Stimulated activated CD4-positive, alpha-beta T cell treated with anti-CD3 and anti-CD28 coated beads, Interleukin-12 subunit alpha, Interleukin-12 subunit beta, amount 100 ng/mL, for 24 hours (primary cell): ENCODE data around the gene COL8A1.

Experiments used
- DNase-seq, 2 experiments: peaks; one replicate each; pipeline ENCODE4 v3.0.0-alpha.2; 2020; ENCODE audit warnings: low read depth in 2 of 2

The COL8A1 gene

DNA sequence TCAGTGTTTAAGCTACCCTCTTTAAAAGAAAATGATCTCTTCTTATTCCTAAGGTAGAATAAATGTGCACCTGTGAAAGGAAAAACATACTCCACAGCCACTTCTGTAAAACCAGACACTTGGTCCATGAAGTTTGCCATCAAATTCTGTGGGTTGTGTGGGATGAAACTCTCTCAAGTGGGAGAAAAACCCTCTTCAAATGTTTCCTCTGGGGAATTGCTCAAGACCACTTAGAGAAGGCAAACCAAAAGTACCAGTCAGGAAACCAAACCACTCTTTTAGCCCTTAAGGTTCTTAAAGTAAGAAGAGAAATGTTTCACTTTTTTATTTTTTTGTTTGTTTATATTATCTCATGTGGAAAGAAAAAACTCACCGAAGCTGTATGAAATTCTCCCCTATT is 1.2 kb downstream of the COL8A1 start:
- DNase-seq = no peak

GRCh38 chr3:99640214-99640851 is 1.9 kb downstream of the COL8A1 start:
- DNase-seq = no peak

GRCh38 chr3:99641480-99641879 is 3.1 kb downstream of the COL8A1 start:
- DNase-seq = no peak

GRCh38 chr3:99641982-99642381 is 3.6 kb downstream of the COL8A1 start:
- no peak for DNase-seq

DNA sequence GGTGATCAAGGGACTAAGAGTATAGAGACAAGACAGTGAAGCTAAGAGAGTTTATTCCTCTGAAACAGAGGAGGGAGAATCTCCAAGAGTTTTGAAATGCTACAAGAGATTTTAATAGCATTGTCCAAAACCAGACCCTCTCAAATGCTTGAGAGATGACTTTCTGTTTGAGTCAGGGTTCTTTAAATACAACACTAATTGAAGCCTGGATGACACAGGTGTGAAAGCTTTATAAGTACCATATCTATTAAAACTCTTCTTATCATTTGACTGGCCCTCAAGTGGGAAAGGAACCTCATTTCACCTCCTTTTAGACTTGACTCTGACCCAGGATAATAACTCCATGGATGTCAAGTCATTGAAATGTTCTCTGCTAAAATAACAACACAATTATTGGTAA is 5.6 kb downstream of the COL8A1 start:
- no peak for DNase-seq

- no peak for DNase-seq
Measured at GRCh38 chr3:99644746-99645145, 6.4 kb downstream of the COL8A1 start.

DNA sequence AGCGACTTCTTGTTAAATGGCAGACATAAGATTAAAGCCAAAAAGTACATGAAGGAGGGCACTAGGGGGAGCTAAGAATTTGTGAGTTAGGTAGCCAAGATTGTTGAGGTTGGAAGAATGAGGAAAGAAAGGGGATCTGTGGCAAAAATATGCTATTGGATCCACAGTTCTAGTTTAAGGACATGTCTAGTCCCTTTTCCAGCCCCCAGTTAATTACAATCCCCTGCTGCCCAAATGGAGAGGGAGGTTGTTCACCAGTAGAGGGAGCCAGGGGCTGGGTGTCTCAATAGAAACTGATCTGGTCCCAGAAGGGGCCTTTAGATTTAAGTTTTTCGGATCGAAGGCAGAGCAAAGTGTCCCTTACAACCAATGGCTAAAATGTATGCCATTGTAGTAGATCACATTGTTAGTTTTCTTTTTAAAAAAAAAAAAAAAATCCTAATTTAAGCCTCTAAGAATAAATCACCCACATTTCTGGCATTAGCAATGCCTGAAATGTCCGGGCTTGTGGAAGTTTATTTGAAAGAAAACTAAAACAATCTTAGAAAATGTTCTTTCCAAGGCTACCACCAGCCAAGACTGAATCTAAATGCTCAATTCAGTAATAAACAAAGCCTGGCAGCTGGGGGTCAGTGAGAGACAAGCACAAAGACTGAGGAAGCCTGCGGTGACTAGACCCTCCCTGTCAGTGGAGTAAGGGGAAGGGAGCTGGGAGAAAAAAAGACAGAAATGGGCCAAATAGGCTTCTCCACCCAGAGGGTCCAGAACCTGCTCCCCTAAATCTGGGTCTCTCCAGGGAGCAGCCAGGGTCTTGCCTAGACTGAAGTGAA is 7.1 kb downstream of the COL8A1 start:
- DNase-seq = no peak

DNA sequence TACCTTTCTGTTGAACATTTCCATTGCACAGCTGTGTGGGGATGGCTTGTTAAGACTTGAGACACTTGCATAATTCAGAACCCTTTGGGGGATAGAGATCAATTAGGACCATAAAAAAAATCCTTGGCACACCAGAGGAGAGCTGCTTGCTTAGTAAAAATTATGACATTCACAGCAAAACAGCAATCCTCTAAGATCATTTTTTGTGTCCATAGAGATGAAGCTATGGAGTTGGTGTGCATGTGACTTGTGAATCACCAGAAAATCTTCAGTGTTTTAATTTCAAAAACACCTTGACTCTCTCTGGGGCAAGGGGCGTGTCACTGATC is 7.7 kb downstream of the COL8A1 start:
- no peak for DNase-seq

GRCh38 chr3:99647081-99647480 is 8.7 kb downstream of the COL8A1 start:
- no peak for DNase-seq

DNA sequence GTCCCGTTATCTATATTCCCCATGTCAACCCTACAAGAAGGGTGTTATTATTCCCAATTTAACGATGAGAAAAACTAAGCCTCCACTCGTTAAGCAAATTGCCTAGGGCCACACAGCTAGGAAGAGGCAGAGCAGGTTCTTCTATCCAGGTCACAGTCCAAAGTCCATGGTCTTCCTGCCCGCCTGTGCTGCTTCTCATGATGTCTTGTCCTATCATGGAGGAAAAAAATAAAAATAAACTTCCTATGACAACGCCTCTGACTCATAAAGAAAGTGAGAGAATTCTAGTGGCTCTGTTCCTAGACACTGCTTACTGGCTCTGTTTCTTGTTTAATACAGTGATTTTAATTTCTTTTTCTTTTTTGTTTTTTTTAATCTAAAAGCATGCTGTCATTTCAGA is 9.7 kb downstream of the COL8A1 start:
- no peak for DNase-seq

- no peak for DNase-seq
Measured at GRCh38 chr3:99648516-99648915, 10.1 kb downstream of the COL8A1 start.

GRCh38 chr3:99651531-99651930 is 13.1 kb downstream of the COL8A1 start:
- no peak for DNase-seq

DNA sequence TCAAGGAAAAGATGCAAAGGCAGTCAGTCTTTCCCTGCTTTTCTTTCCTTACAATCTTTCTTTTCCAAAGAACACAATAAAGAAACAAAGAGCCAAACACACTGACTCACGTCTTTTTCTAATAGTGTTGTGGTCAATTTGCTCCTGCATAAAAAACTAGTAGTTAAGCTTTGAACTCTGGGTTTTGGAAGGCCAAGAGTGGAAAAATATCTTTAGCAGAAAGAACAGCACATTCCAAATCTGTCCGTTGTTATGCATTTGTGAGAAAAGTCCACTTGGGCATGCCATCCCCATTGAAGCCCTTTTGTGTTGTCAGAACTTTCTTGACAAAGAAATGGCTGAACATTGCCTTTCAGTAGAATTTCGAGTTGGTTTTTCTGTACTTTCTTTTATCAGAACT is 18.2 kb downstream of the COL8A1 start:
- no peak for DNase-seq

DNA sequence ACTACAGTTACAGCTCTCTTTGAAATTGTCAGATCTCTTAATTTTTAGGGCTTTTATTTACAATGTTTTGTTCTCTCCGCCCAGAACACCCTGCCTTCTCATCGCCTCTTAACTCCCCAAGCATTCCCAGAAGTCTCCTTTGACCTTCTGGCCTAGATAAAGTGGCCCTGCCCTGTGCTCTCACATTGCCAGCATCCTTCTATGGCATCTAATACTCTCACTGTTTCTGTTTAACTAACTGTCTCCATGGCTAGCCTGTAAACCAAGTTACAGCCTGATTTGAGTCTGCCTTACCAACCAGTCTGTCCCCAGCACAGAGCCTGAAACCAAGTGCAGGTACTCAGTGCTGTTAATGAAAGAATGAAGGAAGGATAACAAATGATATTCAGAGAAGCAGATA is 19.9 kb downstream of the COL8A1 start:
- DNase-seq = no peak

DNA sequence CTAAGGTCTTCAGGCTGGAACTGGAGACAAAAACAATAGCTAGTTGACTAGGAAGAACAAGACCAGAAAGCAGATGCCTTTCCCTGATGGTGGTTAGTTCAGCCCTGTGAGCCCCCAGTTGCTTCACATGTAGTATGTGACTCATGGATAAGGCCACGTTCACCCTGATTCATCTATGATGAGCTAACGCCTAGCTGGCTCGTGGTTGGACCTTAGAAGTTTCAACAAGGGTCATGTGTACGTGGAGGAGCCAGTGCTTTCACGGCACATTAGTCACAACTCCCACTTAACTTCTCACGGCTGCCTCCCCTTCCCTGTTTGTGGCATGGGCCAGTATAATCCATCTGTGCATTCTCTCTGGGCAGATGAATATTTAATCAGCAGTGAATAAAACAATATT is 20.6 kb downstream of the COL8A1 start:
- no peak for DNase-seq

- no peak for DNase-seq
Measured at GRCh38 chr3:99659951-99660350, 21.6 kb downstream of the COL8A1 start.

DNA sequence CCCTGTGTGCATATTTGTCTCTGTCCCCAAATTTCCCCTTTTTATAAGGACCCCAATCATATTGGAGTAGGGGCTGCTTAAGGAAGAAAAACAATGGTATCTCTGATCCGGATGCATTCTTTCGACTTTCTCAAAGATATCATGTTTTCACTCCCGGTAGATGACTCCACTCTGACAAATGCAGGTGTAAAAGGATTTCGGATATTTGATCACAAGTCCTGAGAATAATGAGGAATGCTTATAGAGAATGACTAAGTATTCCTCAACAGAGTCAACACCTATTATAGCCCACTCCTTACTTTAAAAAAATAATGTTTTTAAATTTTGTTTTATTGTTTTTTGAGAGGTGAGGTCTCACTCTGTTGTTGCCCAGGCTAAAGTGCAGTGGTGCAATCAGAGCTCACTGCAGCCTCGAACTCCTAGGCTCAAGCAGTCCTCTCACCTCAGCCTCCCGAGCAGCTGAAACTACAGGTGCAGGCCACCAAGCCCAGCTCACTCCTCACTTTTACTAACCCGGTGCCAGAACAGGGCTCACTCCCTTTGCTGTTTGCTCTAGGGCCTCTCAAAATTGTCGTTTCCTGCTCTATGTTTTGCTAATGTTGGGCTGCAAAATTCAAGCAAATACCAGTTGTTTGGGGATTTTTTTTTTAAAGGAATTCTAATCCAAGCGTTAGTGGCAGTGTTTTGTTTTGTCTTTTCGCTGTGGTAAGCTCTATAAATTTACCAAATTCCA is 24.6 kb downstream of the COL8A1 start:
- DNase-seq = no peak

DNA sequence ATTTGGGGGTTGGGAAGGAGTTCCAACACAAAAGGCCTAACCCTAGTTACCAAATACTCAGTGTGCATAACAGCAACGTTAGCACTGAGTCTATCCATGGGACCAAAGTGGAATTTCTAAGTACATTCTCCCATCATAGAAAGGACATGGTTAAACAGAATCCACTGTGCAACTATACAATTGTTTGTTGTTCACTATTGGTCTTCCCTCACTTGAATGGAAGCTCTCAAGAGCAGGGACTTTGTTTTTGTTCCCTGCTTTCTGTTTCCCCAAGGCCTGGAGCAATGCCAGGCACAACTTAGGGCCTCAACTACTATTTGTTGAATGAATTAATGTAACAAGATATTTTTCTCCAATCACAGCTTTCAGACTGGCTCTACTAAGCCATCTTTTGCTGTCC is 25.6 kb downstream of the COL8A1 start:
- no peak for DNase-seq

- no peak for DNase-seq
Measured at GRCh38 chr3:99665017-99665416, 26.6 kb downstream of the COL8A1 start.

DNA sequence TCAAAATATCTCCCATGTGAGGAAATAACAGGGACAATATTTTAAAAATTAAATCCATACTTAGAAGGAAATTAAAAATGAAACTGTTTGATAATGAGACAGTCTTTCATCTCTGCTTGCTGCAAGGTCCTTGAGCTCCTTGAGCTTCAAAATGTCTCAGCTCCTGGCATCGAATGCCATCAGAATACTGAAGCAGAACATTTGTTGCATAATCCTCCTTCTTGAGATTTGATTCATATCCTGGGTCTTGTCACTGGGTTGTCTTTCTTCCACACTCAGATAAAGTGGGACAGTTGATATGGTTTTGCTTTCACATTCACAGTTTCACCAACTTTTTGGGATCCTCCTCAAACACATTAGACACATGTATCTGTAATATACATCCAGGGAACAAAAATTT is 27.8 kb downstream of the COL8A1 start:
- no peak for DNase-seq

- DNase-seq = no peak
Measured at GRCh38 chr3:99668044-99668443, 29.6 kb downstream of the COL8A1 start.

DNA sequence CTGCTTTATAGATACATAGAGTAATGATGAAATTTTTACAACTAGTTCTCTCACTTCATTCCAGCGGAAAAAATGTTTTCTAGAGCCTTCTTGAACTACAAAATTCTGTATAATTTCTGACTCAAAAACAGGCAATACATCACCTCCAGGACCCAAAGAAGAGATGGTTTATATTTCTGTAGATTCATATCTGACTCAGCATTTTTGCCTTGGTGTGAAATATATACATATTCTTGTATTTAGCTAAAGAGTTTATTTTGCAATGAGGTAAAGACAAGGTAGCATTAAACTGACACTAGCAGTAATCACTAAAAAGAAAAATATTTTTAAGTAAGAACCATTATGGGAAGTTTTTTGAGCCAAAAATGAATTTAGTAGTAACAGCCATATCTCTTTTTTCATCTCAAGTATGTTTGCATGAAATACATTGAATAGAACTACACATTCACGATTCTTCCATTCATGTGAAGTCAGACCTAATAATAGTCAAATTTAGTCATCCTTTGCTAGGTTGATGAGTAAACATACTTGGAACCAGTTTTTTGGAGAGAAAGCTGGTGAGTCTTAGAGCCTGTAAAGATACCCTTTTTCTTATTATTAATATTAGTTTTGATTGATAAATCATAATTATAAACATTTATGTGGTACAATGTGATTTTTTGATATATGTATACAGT is 31.6 kb downstream of the COL8A1 start:
- no peak for DNase-seq
